ENCODE data around the gene CYBA. TPM values are rescaled to one million over a fixed set of nuclear protein-coding genes. Genes with fewer than 3 reads are reported as not detected.

The CYBA gene
- total and polyA plus RNA-seq, 2 donors (not counting 1 experiment from before 2014, with no cell fraction given) = 701 to 1,336 TPM

DNA sequence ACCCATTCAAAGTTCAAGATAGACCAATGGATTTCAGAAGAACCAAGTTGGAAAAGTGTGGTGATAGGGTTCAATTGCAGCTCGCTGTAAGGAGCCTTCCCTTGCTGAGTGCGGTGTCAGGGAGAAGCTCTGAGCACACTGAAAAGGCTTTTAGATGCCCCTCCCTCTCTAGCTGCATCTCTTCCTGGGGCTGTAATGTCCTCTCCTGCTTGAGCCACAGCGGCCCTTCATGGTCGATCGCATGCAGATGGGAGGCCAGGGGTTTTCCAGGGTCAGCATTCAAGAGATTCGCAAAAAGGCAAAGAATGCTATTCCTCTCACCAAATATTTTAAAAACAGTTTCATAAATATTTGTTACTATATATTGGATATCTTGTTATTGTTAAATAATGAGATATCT is 56.9 kb downstream of the CYBA start:
- no peak overlapping the region for H3K4me2 ChIP-seq (replicated peaks; ENCODE audit: low read depth, low read length, poor library complexity, severe bottlenecking)
- H3K9ac ChIP-seq (ENCODE audit: low read length) = no peak overlapping the region
- no peak for DNase-seq
- intact Hi-C loops (cut with micrococcal nuclease) = no loop called here
- POLR2A ChIA-PET = no interaction called here
- TF ChIP-seq CTCF (IDR thresholded peaks at IDR 0.05) = no peak
- TF ChIP-seq EZH2 (IDR thresholded peaks at IDR 0.05; ENCODE audit: borderline replicate concordance, insufficient read depth, low read depth, low read length, poor library complexity, severe bottlenecking) = no peak
- peaks cover 78% of the 10 kb centered on the region for H3K79me2 ChIP-seq (ENCODE audit: control insufficient read depth, insufficient read depth, low read length)
- Mint-ChIP-seq H3K9me3 (ENCODE audit: insufficient read depth) (no peaks in the 10 kb centered on the region), H3K27me3 (no peaks in the 10 kb centered on the region), H3K27ac (no peak overlapping the region), H3K4me1 (peaks cover 13% of the 10 kb centered on the region), H3K4me3 (no peak overlapping the region)
- ATAC-seq (ENCODE audit: low read depth) = no peak
- H3K36me3 ChIP-seq (replicated peaks in 1 of 2; ENCODE audit: control extremely low read depth in 1 of 2, control insufficient read depth in 1 of 2, extremely low read depth in 1 of 2, insufficient read depth in 2 of 2, low read length in 1 of 2) = peaks cover 11 to 36% of the 10 kb centered on the region in 2 experiments
- peaks cover 2 to 9% of the 10 kb centered on the region in 2 donors for H3K4me1 ChIP-seq (ENCODE audit: control insufficient read depth in 2 of 2, insufficient read depth in 2 of 2, low read length in 2 of 2)
- CTCF ChIA-PET = no interaction called here
- no peaks in the 10 kb centered on the region for H3K27me3 ChIP-seq (replicated peaks in 1 of 4; ENCODE audit: control extremely low read depth in 1 of 4, control insufficient read depth in 3 of 4, insufficient read depth in 4 of 4, low read length in 3 of 4)
- 100% methylated on average over 2 of the region's 6 CpGs for WGBS (ENCODE audit: insufficient coverage)
- H3K9me3 ChIP-seq (ENCODE audit: control extremely low read depth in 1 of 3, control insufficient read depth in 2 of 3, insufficient read depth in 1 of 3, low read length in 2 of 3) = no peaks in the 10 kb centered on the region
- H4K20me1 ChIP-seq (ENCODE audit: control insufficient read depth, insufficient read depth, low read length, poor library complexity, severe bottlenecking) = peaks cover 64% of the 10 kb centered on the region
- no peak overlapping the region for H3K27ac ChIP-seq (ENCODE audit: low read length in 2 of 2)
- H2AFZ ChIP-seq (ENCODE audit: insufficient read depth, low read depth, low read length, poor library complexity, severe bottlenecking) = no peak overlapping the region
- no peak overlapping the region for H3K4me3 ChIP-seq (ENCODE audit: control extremely low read depth in 1 of 5, extremely low read depth in 1 of 5, insufficient read depth in 1 of 5, low read depth in 2 of 5, low read length in 4 of 5)

DNA sequence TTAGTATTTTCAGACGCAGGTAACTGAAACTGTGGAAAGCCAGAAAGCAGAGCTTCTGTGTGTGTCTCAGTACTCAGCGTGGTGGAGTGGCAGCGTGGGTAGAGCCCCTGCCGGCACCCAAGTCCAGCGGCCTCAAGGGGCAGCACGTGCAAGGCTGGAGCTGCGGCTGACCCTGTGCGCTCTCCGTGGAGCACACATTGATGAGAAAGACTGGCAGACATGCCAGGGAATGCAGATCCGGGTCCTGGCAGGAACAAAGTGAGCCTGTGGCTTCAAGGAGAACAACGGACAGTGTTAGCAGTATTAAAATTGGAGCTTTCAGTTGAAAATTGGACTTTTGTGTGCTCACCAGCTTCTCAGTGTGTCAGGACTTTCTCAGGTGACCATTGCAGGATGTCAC is 57.4 kb downstream of the CYBA start:
- TF ChIP-seq CTCF (IDR thresholded peaks at IDR 0.05) = no peak
- TF ChIP-seq EZH2 (IDR thresholded peaks at IDR 0.05; ENCODE audit: borderline replicate concordance, insufficient read depth, low read depth, low read length, poor library complexity, severe bottlenecking) = no peak
- H3K27ac Mint-ChIP-seq = no peak overlapping the region
- no peak overlapping the region for H3K27ac ChIP-seq (ENCODE audit: low read length in 2 of 2)

More for the DNA sequence above, 57.4 kb downstream of the CYBA start:
- Histone ChIP-seq H3K36me3 (replicated peaks in 1 of 2; ENCODE audit: control extremely low read depth in 1 of 2, control insufficient read depth in 1 of 2, extremely low read depth in 1 of 2, insufficient read depth in 2 of 2, low read length in 1 of 2) (peaks cover 11 to 36% of the 10 kb centered on the region in 2 experiments), H3K4me2 (replicated peaks; ENCODE audit: low read depth, low read length, poor library complexity, severe bottlenecking) (no peak overlapping the region), H3K27me3 (replicated peaks in 1 of 4; ENCODE audit: control extremely low read depth in 1 of 4, control insufficient read depth in 3 of 4, insufficient read depth in 4 of 4, low read length in 3 of 4) (no peaks in the 10 kb centered on the region), H2AFZ (ENCODE audit: insufficient read depth, low read depth, low read length, poor library complexity, severe bottlenecking) (no peak overlapping the region), H3K9me3 (ENCODE audit: control extremely low read depth in 1 of 3, control insufficient read depth in 2 of 3, insufficient read depth in 1 of 3, low read length in 2 of 3) (no peaks in the 10 kb centered on the region), H3K4me3 (ENCODE audit: control extremely low read depth in 1 of 5, extremely low read depth in 1 of 5, insufficient read depth in 1 of 5, low read depth in 2 of 5, low read length in 4 of 5) (no peak overlapping the region), H3K4me1 (ENCODE audit: control insufficient read depth in 2 of 2, insufficient read depth in 2 of 2, low read length in 2 of 2) (peaks cover 2 to 9% of the 10 kb centered on the region in 2 donors), H3K9ac (ENCODE audit: low read length) (no peak overlapping the region), H3K79me2 (ENCODE audit: control insufficient read depth, insufficient read depth, low read length) (peaks cover 80% of the 10 kb centered on the region), H4K20me1 (ENCODE audit: control insufficient read depth, insufficient read depth, low read length, poor library complexity, severe bottlenecking) (peaks cover 67% of the 10 kb centered on the region)
- DNase-seq = no peak
- H3K27me3 Mint-ChIP-seq = no peaks in the 10 kb centered on the region
- H3K9me3 Mint-ChIP-seq (ENCODE audit: insufficient read depth) = no peaks in the 10 kb centered on the region
- POLR2A ChIA-PET = no interaction called here
- WGBS (ENCODE audit: insufficient coverage) = 91% methylated on average over 11 of the region's 11 CpGs
- H3K4me1 Mint-ChIP-seq = peaks cover 13% of the 10 kb centered on the region
- H3K4me3 Mint-ChIP-seq = no peak overlapping the region
- no peak for ATAC-seq (ENCODE audit: low read depth)
- intact Hi-C loops (cut with micrococcal nuclease) = no loop called here
- CTCF ChIA-PET = interaction anchor here (1.2 kb wide), 1 partner anchor 522 kb away, joined by 3 read pairs; no protein-coding TSS in a partner anchor

Other genes starting within 250 kb of the CYBA start
- gene ZFPM1, start 197.8 kb downstream of the CYBA start, total RNA-seq = 32.2 and 34.6 TPM in 2 replicates
- 2.3 and 4.3 TPM in 2 replicates for gene ZFPM1, start 197.8 kb downstream of the CYBA start, polyA plus RNA-seq
- 74.2 and 84.1 TPM in 2 replicates for gene ZC3H18, start 80.7 kb downstream of the CYBA start, total RNA-seq
- 40.4 and 63.5 TPM in 2 replicates for gene ZC3H18, start 80.7 kb downstream of the CYBA start, polyA plus RNA-seq
- gene IL17C, start 12.5 kb downstream of the CYBA start, total RNA-seq = 1.4 and 1.5 TPM in 2 replicates
- 1.3 and 3.5 TPM in 2 replicates for gene IL17C, start 12.5 kb downstream of the CYBA start, polyA plus RNA-seq
- gene MVD, start 12.0 kb upstream of the CYBA start, total RNA-seq = 84.5 and 95.4 TPM in 2 replicates
- 40.9 and 49.4 TPM in 2 replicates for gene MVD, start 12.0 kb upstream of the CYBA start, polyA plus RNA-seq
- 8.2 and 8.8 TPM in 2 replicates for gene SNAI3, start 35.5 kb upstream of the CYBA start, total RNA-seq
- gene SNAI3, start 35.5 kb upstream of the CYBA start, polyA plus RNA-seq = 3.7 and 6.5 TPM in 2 replicates
- gene RNF166, start 55.4 kb upstream of the CYBA start, total RNA-seq = 64.1 and 75.8 TPM in 2 replicates
- gene RNF166, start 55.4 kb upstream of the CYBA start, polyA plus RNA-seq = 65.0 and 94.1 TPM in 2 replicates
- gene CTU2, start 55.5 kb upstream of the CYBA start, total RNA-seq = 18.4 and 19.3 TPM in 2 replicates
- 17.3 and 23.7 TPM in 2 replicates for gene CTU2, start 55.5 kb upstream of the CYBA start, polyA plus RNA-seq
- 108 and 118 TPM in 2 replicates for gene PIEZO1, start 134.2 kb upstream of the CYBA start, total RNA-seq
- gene PIEZO1, start 134.2 kb upstream of the CYBA start, polyA plus RNA-seq = 331 and 354 TPM in 2 replicates
- 0.27 and 1.3 TPM in 2 replicates for gene CDT1, start 152.7 kb upstream of the CYBA start, total RNA-seq
- gene CDT1, start 152.7 kb upstream of the CYBA start, polyA plus RNA-seq = 0.36 and 0.48 TPM in 2 replicates
- 111 and 124 TPM in 2 replicates for gene APRT, start 160.9 kb upstream of the CYBA start, total RNA-seq
- 121 and 161 TPM in 2 replicates for gene APRT, start 160.9 kb upstream of the CYBA start, polyA plus RNA-seq
- 68.4 and 81.3 TPM in 2 replicates for gene GALNS, start 205.9 kb upstream of the CYBA start, total RNA-seq
- gene GALNS, start 205.9 kb upstream of the CYBA start, polyA plus RNA-seq = 45.5 and 62.1 TPM in 2 replicates
- gene TRAPPC2L, start 206.1 kb upstream of the CYBA start, total RNA-seq = 55.5 and 65.1 TPM in 2 replicates
- 29.7 and 33.5 TPM in 2 replicates for gene TRAPPC2L, start 206.1 kb upstream of the CYBA start, polyA plus RNA-seq
- 0.68 and 0.84 TPM in 2 replicates for gene PABPN1L, start 215.6 kb upstream of the CYBA start, total RNA-seq
- 0.21 and 0.84 TPM in 2 replicates for gene PABPN1L, start 215.6 kb upstream of the CYBA start, polyA plus RNA-seq